Fibroblast of lung (primary cell): ENCODE measurements around the gene C11orf86. TPM values are rescaled to one million over a fixed set of nuclear protein-coding genes. Genes with fewer than 3 reads are reported as not detected.

Experiments used
- DNase-seq, 2 donors: peaks; one replicate each; pipeline versions ENCODE4 v3.0.0 to v3.0.0-alpha.2; 2010; ENCODE audit warnings: low read depth in 2 of 2
- H2AFZ ChIP-seq: 2 replicates; pipeline ENCODE4 v1.5.1; 2012; ENCODE audit warnings: low read length, control low read depth, inconsistent platforms
- H3K27ac ChIP-seq: 2 replicates; pipeline ENCODE4 v1.5.1; 2011; ENCODE audit warnings: low read length, control low read depth; ENCODE audit not compliant: insufficient read depth
- H3K27me3 ChIP-seq: 2 replicates; pipeline ENCODE4 v1.5.1; 2011; ENCODE audit warnings: mild to moderate bottlenecking, low read length; ENCODE audit not compliant: control insufficient read depth, insufficient read depth
- H3K36me3 ChIP-seq: 2 replicates; pipeline ENCODE4 v1.5.1; 2011; ENCODE audit warnings: low read length; ENCODE audit not compliant: control insufficient read depth, insufficient read depth
- H3K4me1 ChIP-seq: 2 replicates; pipeline ENCODE4 v1.5.1; 2011; ENCODE audit warnings: low read length; ENCODE audit not compliant: control insufficient read depth, insufficient read depth; ENCODE audit errors: extremely low read depth
- H3K4me2 ChIP-seq: 2 replicates; pipeline ENCODE4 v1.5.1; 2011; ENCODE audit warnings: low read length, control low read depth; ENCODE audit not compliant: insufficient read depth; ENCODE audit errors: extremely low read depth
- H3K4me3 ChIP-seq, 4 experiments: fragments of 200-600 bp in 1 of 4; sonication (generic) in 1 of 4; replicated peaks in 1 of 4; 2 replicates each; pipeline ENCODE4 v1.5.1; 2011 to 2016; ENCODE audit warnings: low read length in 4 of 4, low read depth in 3 of 4, mild to moderate bottlenecking in 3 of 4, control low read depth in 2 of 4, inconsistent platforms in 1 of 4, mixed read lengths in 1 of 4; ENCODE audit not compliant: insufficient read depth in 1 of 4; ENCODE audit errors: control extremely low read depth in 1 of 4
- H3K79me2 ChIP-seq: 2 replicates; pipeline ENCODE4 v1.5.1; 2012; ENCODE audit warnings: mild to moderate bottlenecking, low read length, inconsistent platforms; ENCODE audit not compliant: control insufficient read depth, insufficient read depth
- H3K9ac ChIP-seq: 2 replicates; pipeline ENCODE4 v1.5.1; 2011; ENCODE audit warnings: mild to moderate bottlenecking, low read length, control low read depth; ENCODE audit not compliant: insufficient read depth
- H3K9me3 ChIP-seq: 2 replicates; pipeline ENCODE4 v1.5.1; 2012; ENCODE audit warnings: low read depth, low read length; ENCODE audit not compliant: control insufficient read depth, insufficient read depth
- H4K20me1 ChIP-seq: 2 replicates; pipeline ENCODE4 v1.5.1; 2011; ENCODE audit warnings: low read length; ENCODE audit not compliant: control insufficient read depth, insufficient read depth; ENCODE audit errors: extremely low read depth
- CTCF ChIP-seq, 2 donors: IDR thresholded peaks in 1 of 2; conservative IDR thresholded peaks in 1 of 2; 1 replicate in 1 of 2; 2 replicates in 1 of 2; pipeline ENCODE4 v1.5.1; 2011 to 2012; ENCODE audit warnings: low read length in 2 of 2, control low read depth in 1 of 2, inconsistent platforms in 1 of 2, low read depth in 1 of 2, mild to moderate bottlenecking in 1 of 2
- EZH2 ChIP-seq: IDR thresholded peaks from 2 replicates; pipeline ENCODE4 v1.5.1; 2012; ENCODE audit warnings: low read length, control low read depth, mild to moderate bottlenecking; ENCODE audit errors: missing control alignments
- polyA plus RNA-seq, 2 donors: library from polyadenylated mRNA; depleted of rRNA in 1 of 2; stranded (reverse) in 1 of 2; unstranded in 1 of 2; fragments of >200 nt; gene quantifications; 2 replicates each; pipeline ENCODE4 v1.2.1, GENCODE V29; 2011 to 2012; ENCODE audit warnings: missing spikeins in 1 of 2
- total RNA-seq: library from RNA; depleted of rRNA; stranded (reverse); fragments of >200 nt; gene quantifications from 2 replicates; pipeline ENCODE4 v1.2.1, GENCODE V29; 2014

C11orf86 gene
- total and polyA plus RNA-seq, 2 donors (not counting 1 experiment from before 2014, with no cell fraction given), result not detected

GRCh38 chr11:67013511-67014045, 38.5 kb downstream of the C11orf86 start:
- no peak for DNase-seq
- H3K9ac ChIP-seq, result no peak overlapping the region
- TF ChIP-seq EZH2 (no peak), CTCF (conservative IDR thresholded peaks at IDR 0.05 in 1 of 2, IDR thresholded peaks at IDR 0.05 in 1 of 2; ENCODE audit: low read depth in 1 of 2, low read length in 2 of 2) (no peak)

GRCh38 chr11:67014343-67014742, 39.2 kb downstream of the C11orf86 start:
- Histone ChIP-seq H3K9ac (no peak overlapping the region), H4K20me1 (no peaks in the 10 kb centered on the region), H3K4me3 (no peak overlapping the region), H3K4me1 (no peaks in the 10 kb centered on the region), H3K9me3 (no peaks in the 10 kb centered on the region), H3K36me3 (no peaks in the 10 kb centered on the region), H3K4me2 (no peak overlapping the region), H2AFZ (no peak overlapping the region), H3K79me2 (no peaks in the 10 kb centered on the region), H3K27ac (no peak overlapping the region), H3K27me3 (peaks cover 7% of the 10 kb centered on the region)
- TF ChIP-seq CTCF (conservative IDR thresholded peaks at IDR 0.05 in 1 of 2, IDR thresholded peaks at IDR 0.05 in 1 of 2; ENCODE audit: low read depth in 1 of 2, low read length in 2 of 2), result no peak
- TF ChIP-seq EZH2, result no peak
- DNase-seq, result no peak

More at GRCh38 chr11:67013511-67014045, 38.5 kb downstream of the C11orf86 start:
- Histone ChIP-seq H3K36me3 (no peaks in the 10 kb centered on the region), H4K20me1 (no peaks in the 10 kb centered on the region), H3K27ac (no peak overlapping the region), H3K4me1 (no peaks in the 10 kb centered on the region), H3K79me2 (no peaks in the 10 kb centered on the region), H3K4me2 (no peak overlapping the region), H3K9me3 (no peaks in the 10 kb centered on the region), H3K27me3 (peaks cover 7% of the 10 kb centered on the region), H2AFZ (no peak overlapping the region), H3K4me3 (no peak overlapping the region)

GRCh38 chr11:67015048-67015447, 39.9 kb downstream of the C11orf86 start:
- H2AFZ ChIP-seq, result no peak overlapping the region
- H3K4me3 ChIP-seq, result no peak overlapping the region
- no peaks in the 10 kb centered on the region for H3K4me1 ChIP-seq
- no peak for DNase-seq
- no peaks in the 10 kb centered on the region for H3K9me3 ChIP-seq
- H4K20me1 ChIP-seq, result no peaks in the 10 kb centered on the region
- H3K4me2 ChIP-seq, result no peak overlapping the region
- no peak overlapping the region for H3K27ac ChIP-seq
- no peaks in the 10 kb centered on the region for H3K36me3 ChIP-seq
- no peaks in the 10 kb centered on the region for H3K79me2 ChIP-seq
- TF ChIP-seq CTCF (conservative IDR thresholded peaks at IDR 0.05 in 1 of 2, IDR thresholded peaks at IDR 0.05 in 1 of 2; ENCODE audit: low read depth in 1 of 2, low read length in 2 of 2), result no peak
- TF ChIP-seq EZH2, result no peak
- H3K27me3 ChIP-seq, result peaks cover 5% of the 10 kb centered on the region
- no peak overlapping the region for H3K9ac ChIP-seq
